DND-41 (cell line): ENCODE data around the gene P4HA2.

Source experiments
- ATAC-seq: fragments of 200-7000 bp; cut with Tn5 transposase; 3 replicates; pipeline ENCODE4 v1.9.1; 2021; ENCODE audit warnings: low read depth; ENCODE audit not compliant: insufficient read depth
- DNase-seq: peaks from one replicate; pipeline ENCODE4 v3.0.0-alpha.2; 2020
- H2AFZ ChIP-seq: 2 replicates; pipeline ENCODE4 v1.6.0; 2012; ENCODE audit warnings: low read depth, low read length
- H3K27ac ChIP-seq: 2 replicates; pipeline ENCODE4 v1.5.1; 2012; ENCODE audit warnings: low read length, inconsistent platforms
- H3K27me3 ChIP-seq: fragments of 200-600 bp; sonication (generic); 2 replicates; pipeline ENCODE4 v1.6.0; 2012; ENCODE audit warnings: low read length, mild to moderate bottlenecking, inconsistent platforms; ENCODE audit not compliant: insufficient read depth, poor library complexity
- H3K36me3 ChIP-seq: 2 replicates; pipeline ENCODE4 v1.5.1; 2012; ENCODE audit warnings: low read length, inconsistent platforms; ENCODE audit not compliant: insufficient read depth
- H3K4me1 ChIP-seq: 2 replicates; pipeline ENCODE4 v1.5.1; 2012; ENCODE audit warnings: mild to moderate bottlenecking, low read length; ENCODE audit not compliant: insufficient read depth
- H3K4me2 ChIP-seq: 2 replicates; pipeline ENCODE4 v1.6.0; 2012; ENCODE audit warnings: mild to moderate bottlenecking, moderate library complexity, low read length, inconsistent platforms; ENCODE audit not compliant: insufficient read depth
- H3K4me3 ChIP-seq, 2 experiments: fragments of 200-600 bp in 1 of 2; shearing (Covaris generic) in 1 of 2; 2 replicates each; pipeline ENCODE4 v1.5.1; 2012 to 2016; ENCODE audit warnings: inconsistent platforms in 2 of 2, low read length in 2 of 2, mild to moderate bottlenecking in 2 of 2, low read depth in 1 of 2, moderate library complexity in 1 of 2
- H3K79me2 ChIP-seq: 2 replicates; pipeline ENCODE4 v1.6.0; 2012; ENCODE audit warnings: low read length, inconsistent platforms; ENCODE audit not compliant: insufficient read depth
- H3K9ac ChIP-seq: 2 replicates; pipeline ENCODE4 v1.6.0; 2012; ENCODE audit warnings: low read depth, mild to moderate bottlenecking, inconsistent platforms, low read length, moderate library complexity
- H3K9me3 ChIP-seq: 2 replicates; pipeline ENCODE4 v1.5.1; 2012; ENCODE audit warnings: low read length, moderate library complexity, mild to moderate bottlenecking, inconsistent platforms; ENCODE audit not compliant: insufficient read depth, severe bottlenecking
- H4K20me1 ChIP-seq: 2 replicates; pipeline ENCODE4 v1.6.0; 2012; ENCODE audit warnings: low read length; ENCODE audit not compliant: insufficient read depth
- CTCF ChIP-seq: IDR thresholded peaks from 2 replicates; pipeline ENCODE4 v1.5.1; 2012; ENCODE audit warnings: borderline replicate concordance, low read length, moderate library complexity, mild to moderate bottlenecking; ENCODE audit not compliant: poor library complexity, severe bottlenecking; ENCODE audit errors: extremely low read depth
- EZH2 ChIP-seq: IDR thresholded peaks from 3 replicates; pipeline ENCODE4 v1.6.1; 2012; ENCODE audit warnings: borderline replicate concordance, low read depth, mild to moderate bottlenecking, moderate library complexity, low read length, inconsistent platforms; ENCODE audit not compliant: severe bottlenecking

Gene P4HA2

GRCh38 chr5:132181011-132181629, 46.5 kb downstream of the P4HA2 start:
- H3K27me3 ChIP-seq: no peaks in the 10 kb centered on the region
- H3K79me2 ChIP-seq: no peaks in the 10 kb centered on the region
- H3K4me2 ChIP-seq: no peak overlapping the region
- no peaks in the 10 kb centered on the region for H3K4me1 ChIP-seq
- no peak for DNase-seq
- no peaks in the 10 kb centered on the region for H4K20me1 ChIP-seq
- no peak overlapping the region for H2AFZ ChIP-seq
- no peak for TF ChIP-seq CTCF
- TF ChIP-seq EZH2: no peak
- ATAC-seq: no peak
- no peak overlapping the region for H3K27ac ChIP-seq
- H3K36me3 ChIP-seq: no peaks in the 10 kb centered on the region
- H3K4me3 ChIP-seq: no peak overlapping the region
- no peak overlapping the region for H3K9ac ChIP-seq
- H3K9me3 ChIP-seq: no peaks in the 10 kb centered on the region

GRCh38 chr5:132180134-132180745, 47.4 kb downstream of the P4HA2 start:
- DNase-seq: no peak
- no peak overlapping the region for H3K9ac ChIP-seq

GRCh38 chr5:132179405-132179804, 48.2 kb downstream of the P4HA2 start:
- ATAC-seq (no peak), DNase-seq (no peak)
- H2AFZ ChIP-seq: no peak overlapping the region
- no peak for TF ChIP-seq EZH2
- no peak for TF ChIP-seq CTCF
- H4K20me1 ChIP-seq: no peaks in the 10 kb centered on the region
- no peaks in the 10 kb centered on the region for H3K9me3 ChIP-seq
- H3K36me3 ChIP-seq: no peaks in the 10 kb centered on the region
- no peak overlapping the region for H3K4me2 ChIP-seq
- no peak overlapping the region for H3K9ac ChIP-seq
- H3K4me3 ChIP-seq: no peak overlapping the region
- no peaks in the 10 kb centered on the region for H3K27me3 ChIP-seq
- H3K79me2 ChIP-seq: no peaks in the 10 kb centered on the region
- H3K27ac ChIP-seq: no peak overlapping the region
- no peaks in the 10 kb centered on the region for H3K4me1 ChIP-seq

More at GRCh38 chr5:132180134-132180745, 47.4 kb downstream of the P4HA2 start:
- Histone ChIP-seq H3K4me2 (no peak overlapping the region), H3K27ac (no peak overlapping the region), H2AFZ (no peak overlapping the region), H4K20me1 (no peaks in the 10 kb centered on the region), H3K36me3 (no peaks in the 10 kb centered on the region), H3K4me1 (no peaks in the 10 kb centered on the region), H3K27me3 (no peaks in the 10 kb centered on the region), H3K4me3 (no peak overlapping the region), H3K9me3 (no peaks in the 10 kb centered on the region), H3K79me2 (no peaks in the 10 kb centered on the region)
- no peak for ATAC-seq
- TF ChIP-seq EZH2 (no peak), CTCF (peak; percentile 43)

GRCh38 chr5:132177691-132178149, 49.9 kb downstream of the P4HA2 start:
- Histone ChIP-seq H3K9me3 (no peaks in the 10 kb centered on the region), H3K27ac (no peak overlapping the region), H3K4me3 (no peak overlapping the region), H2AFZ (no peak overlapping the region), H3K36me3 (no peaks in the 10 kb centered on the region), H4K20me1 (no peaks in the 10 kb centered on the region), H3K4me1 (no peaks in the 10 kb centered on the region), H3K27me3 (no peaks in the 10 kb centered on the region), H3K9ac (no peak overlapping the region), H3K79me2 (no peaks in the 10 kb centered on the region), H3K4me2 (no peak overlapping the region)
- DNase-seq: no peak
- TF ChIP-seq EZH2: no peak
- TF ChIP-seq CTCF: no peak
- no peak for ATAC-seq
